ENCODE data around the gene GALNTL6.
"Not testable (repeated sequence)": the region's sequence is repeated elsewhere in the genome, so short reads cannot be mapped to it uniquely, and the experiment has no call there.

GALNTL6 gene

DNA sequence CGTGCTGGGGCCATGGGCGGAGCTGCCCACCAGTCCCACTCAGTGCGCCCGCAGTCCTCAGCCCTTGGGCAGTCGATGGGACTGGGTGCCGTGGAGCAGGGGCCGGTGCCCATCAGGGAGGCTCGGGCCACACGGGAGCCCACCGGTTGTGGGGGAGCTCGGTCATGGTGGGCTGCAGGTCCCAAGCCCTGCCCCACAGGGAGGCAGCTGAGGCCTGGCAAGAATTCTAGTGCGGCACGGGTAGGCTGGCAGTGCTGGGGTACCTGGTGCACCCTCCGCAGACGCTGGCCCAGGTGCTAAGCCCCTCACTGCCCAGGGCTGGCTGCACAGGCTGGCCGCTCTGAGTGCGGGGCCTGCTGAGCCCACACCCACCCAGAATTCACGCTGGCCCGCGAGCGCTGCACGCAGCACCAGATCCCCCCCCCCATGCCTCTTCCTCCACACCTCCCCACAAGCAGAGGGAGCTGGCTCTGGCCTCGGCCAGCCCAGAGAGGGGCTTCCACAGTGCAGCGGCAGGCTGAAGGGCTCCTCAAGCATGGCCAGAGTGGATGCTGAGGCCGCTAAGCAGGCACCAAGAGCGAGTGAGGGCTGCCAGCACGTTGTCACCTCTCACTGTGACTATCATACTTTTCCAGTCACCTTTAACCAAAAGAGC is 564.4 kb downstream of the GALNTL6 start:
- ATAC-seq = peak; percentile 35

DNA sequence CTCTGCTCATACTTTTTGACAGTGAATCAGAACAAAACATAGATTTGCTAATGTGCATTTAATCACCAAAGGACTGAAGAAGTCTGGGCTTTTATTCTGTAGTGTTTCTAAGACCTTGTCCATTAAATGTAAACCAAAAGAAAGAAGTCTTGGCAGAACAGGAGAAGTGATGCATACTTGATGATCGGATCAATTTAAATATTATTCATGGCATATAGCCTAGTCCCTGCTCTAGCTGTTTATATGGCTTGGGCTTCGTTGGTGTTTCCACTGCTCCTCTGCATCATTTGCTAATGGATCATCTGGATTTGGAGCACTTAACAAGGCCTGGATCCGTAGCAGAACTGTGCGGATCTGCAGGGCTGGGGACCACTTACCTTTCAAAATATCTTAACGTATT is 566.6 kb downstream of the GALNTL6 start:
- Mint-ChIP-seq H3K4me3 (no peak overlapping the region), H3K27me3 (no peaks in the 10 kb centered on the region), H3K27ac (no peak overlapping the region), H3K9me3 (peaks cover 0 to 13% of the 10 kb centered on the region in 2 donors), H3K4me1 (no peaks in the 10 kb centered on the region)
- no peak for DNase-seq
- ATAC-seq = no peak

More for the DNA sequence above, 564.4 kb downstream of the GALNTL6 start:
- DNase-seq = no peak
- Mint-ChIP-seq H3K9me3 (peaks cover 0 to 13% of the 10 kb centered on the region in 2 donors), H3K27me3 (no peaks in the 10 kb centered on the region), H3K27ac (no peak overlapping the region), H3K4me3 (no peak overlapping the region), H3K4me1 (no peaks in the 10 kb centered on the region)

DNA sequence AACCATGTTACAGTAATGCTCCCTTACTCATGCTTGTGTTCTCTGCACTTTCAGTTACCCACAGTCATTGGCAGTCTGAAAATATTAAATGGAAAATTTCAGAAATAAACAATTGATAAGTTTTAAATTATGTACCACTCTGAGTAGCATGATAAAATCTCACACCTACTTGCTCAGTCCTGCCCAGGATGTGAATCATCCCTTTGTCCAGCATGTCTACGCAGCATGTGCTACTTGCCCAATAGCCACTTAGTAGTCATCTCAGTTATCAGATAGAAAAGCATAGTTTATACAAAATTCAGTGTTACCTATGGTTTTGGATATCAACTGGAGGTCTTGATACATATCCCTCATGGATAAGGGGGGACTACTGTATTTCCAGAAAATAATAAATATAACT is 577.1 kb downstream of the GALNTL6 start:
- peaks cover 0 to 10% of the 10 kb centered on the region in 2 donors for H3K9me3 Mint-ChIP-seq
- no peak for DNase-seq
- no peaks in the 10 kb centered on the region for H3K4me1 Mint-ChIP-seq
- ATAC-seq = no peak
- no peaks in the 10 kb centered on the region for H3K27me3 Mint-ChIP-seq
- no peak overlapping the region for H3K4me3 Mint-ChIP-seq
- no peak overlapping the region for H3K27ac Mint-ChIP-seq

DNA sequence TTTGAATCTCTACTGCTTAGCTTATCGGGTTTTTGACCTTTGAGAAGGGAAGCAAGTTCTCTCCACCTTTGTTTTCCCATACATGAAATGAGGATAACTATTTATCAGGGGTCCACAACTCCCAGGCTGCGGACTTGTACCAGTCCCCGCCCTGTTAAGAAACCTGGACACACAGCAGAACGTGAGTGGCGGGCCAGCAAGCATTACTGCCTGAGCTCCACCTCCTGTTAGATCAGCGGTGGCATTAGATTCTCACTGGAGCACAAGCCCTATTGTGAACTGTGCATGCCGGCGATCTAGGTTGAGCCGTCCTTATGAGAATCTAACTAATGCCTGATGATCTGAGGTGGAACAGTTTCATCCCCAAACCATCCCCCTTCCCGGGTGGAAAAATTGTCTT is 579.5 kb downstream of the GALNTL6 start:
- H3K4me1 Mint-ChIP-seq = no peaks in the 10 kb centered on the region
- H3K27me3 Mint-ChIP-seq = no peaks in the 10 kb centered on the region
- H3K9me3 Mint-ChIP-seq = peaks cover 0 to 6% of the 10 kb centered on the region in 2 donors
- no peak for ATAC-seq
- no peak overlapping the region for H3K27ac Mint-ChIP-seq
- no peak for DNase-seq
- H3K4me3 Mint-ChIP-seq = no peak overlapping the region

DNA sequence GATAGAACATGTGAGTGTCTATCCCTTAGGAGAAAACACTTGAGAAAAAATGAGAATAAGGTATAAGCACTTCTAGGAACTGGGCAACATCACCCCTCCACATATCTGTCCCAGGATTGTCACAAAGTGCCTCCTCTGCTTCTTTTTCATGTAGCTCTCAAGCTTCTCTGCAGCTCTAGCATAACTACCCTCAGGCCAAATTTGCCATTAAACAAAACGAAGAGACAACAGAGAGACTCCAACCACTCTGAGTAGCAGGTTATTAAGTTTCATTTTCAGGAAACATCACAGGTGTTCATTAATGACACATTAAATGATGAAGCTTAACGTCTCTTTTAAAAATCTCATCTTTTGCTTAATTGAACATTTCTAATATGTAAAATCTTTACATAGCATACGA is 580.0 kb downstream of the GALNTL6 start:
- Mint-ChIP-seq H3K9me3 (peaks cover 0 to 4% of the 10 kb centered on the region in 2 donors), H3K27ac (no peak overlapping the region), H3K4me3 (no peak overlapping the region), H3K4me1 (no peaks in the 10 kb centered on the region), H3K27me3 (no peaks in the 10 kb centered on the region)
- DNase-seq = no peak
- ATAC-seq = no peak

DNA sequence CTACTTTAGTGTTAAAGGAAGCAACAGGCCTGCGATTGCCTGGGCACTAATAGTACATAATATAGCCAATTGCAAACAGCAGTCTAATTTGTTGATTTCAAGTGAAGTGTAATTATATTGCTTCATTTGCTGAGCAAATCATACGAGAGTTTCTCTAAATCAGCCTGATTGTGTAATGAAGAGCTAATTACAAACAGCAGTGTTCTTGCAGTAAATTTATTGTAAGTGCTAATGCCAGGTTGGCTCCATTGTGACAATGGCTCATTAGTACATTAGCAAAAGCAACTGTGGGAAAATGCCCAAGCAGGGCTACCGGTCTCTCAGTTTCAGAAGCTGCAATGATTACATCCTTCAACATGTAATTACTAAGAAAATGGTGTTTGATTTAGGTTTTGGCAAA is 591.5 kb downstream of the GALNTL6 start:
- Mint-ChIP-seq H3K4me3 (no peak overlapping the region), H3K27me3 (no peaks in the 10 kb centered on the region), H3K4me1 (no peaks in the 10 kb centered on the region), H3K27ac (no peak overlapping the region), H3K9me3 (no peaks in the 10 kb centered on the region)
- no peak for DNase-seq
- ATAC-seq = no peak

DNA sequence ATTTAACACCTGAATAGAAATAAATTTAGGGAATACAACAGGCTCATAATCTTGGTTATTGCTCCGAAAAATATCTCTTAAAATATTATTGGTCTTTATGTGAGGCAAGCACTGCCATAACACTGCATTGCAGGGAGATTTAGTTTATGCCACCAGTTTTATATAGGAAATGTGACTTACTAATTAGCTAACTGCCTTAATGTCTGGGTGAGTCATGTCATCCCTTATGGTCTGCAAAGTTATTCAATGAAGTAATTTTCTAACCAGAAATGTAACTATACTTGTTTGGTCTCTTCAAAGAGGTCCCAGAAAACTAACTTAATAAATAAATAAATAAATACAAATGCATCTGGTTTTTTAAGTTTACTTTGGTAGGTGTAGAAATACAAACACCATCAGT is 597.2 kb downstream of the GALNTL6 start:
- ATAC-seq (no peak), DNase-seq (no peak)
- no peak overlapping the region for H3K27ac Mint-ChIP-seq
- no peak overlapping the region for H3K4me3 Mint-ChIP-seq
- no peaks in the 10 kb centered on the region for H3K4me1 Mint-ChIP-seq
- H3K9me3 Mint-ChIP-seq = no peaks in the 10 kb centered on the region
- no peaks in the 10 kb centered on the region for H3K27me3 Mint-ChIP-seq

DNA sequence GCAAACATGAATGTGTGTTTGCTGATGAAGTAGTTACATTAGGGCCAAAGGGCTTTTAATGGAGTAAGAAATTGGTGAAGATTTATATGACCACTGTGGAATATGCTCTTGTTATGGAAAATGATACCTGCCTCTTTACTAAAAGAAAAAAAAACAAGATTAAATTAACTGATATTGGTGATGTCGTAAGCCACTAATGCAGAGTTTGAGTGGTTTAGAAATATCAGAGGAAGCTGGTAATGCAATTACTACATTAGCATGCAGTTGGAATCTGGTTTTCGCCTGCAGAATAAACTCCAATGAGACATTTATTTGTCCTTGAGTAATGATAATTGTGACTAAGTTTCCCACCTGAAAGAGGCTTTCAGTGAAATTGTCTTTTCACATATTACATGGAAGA is 597.9 kb downstream of the GALNTL6 start:
- DNase-seq = no peak
- Mint-ChIP-seq H3K9me3 (no peaks in the 10 kb centered on the region), H3K4me3 (no peak overlapping the region)

DNA sequence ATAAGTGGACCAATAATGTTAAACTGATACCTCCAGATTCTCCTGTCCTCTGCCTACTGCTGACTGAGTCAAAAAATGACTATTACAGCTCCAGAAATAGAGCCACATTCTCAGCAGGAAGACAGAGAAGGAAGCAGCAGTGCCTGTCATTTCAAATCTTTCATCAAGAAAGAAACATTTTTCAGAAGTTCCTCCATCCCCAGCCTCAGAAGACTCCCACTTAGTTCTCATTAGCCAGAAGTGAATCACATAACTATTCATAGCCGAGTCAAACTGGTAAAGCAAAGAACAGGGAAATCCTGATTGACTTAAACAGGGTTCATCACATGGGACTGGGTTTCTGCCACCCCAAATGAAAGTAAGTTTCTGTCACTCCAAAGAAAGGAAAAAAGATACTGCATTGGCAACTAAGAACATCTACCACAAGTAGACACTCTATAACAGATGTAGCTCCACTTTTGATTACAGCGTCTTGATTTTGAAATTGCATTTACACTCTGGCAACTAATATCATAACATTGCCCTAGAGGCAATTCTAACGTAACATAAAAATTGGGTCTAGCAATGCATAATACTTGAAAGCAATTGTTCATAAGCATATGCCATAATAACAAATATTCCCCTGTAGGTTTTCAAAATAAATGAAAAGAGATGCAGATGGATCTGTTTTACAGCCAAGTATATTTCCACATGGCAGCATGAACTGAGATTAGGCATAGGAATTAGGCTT is 599.8 kb downstream of the GALNTL6 start:
- DNase-seq (no peak), ATAC-seq (no peak)
- H3K9me3 Mint-ChIP-seq = no peaks in the 10 kb centered on the region
- no peaks in the 10 kb centered on the region for H3K4me1 Mint-ChIP-seq
- H3K27ac Mint-ChIP-seq = no peak overlapping the region
- H3K4me3 Mint-ChIP-seq = no peak overlapping the region
- H3K27me3 Mint-ChIP-seq = no peaks in the 10 kb centered on the region

More for the DNA sequence above, 597.9 kb downstream of the GALNTL6 start:
- H3K27ac Mint-ChIP-seq = no peak overlapping the region
- H3K27me3 Mint-ChIP-seq = no peaks in the 10 kb centered on the region
- ATAC-seq = no peak
- no peaks in the 10 kb centered on the region for H3K4me1 Mint-ChIP-seq

DNA sequence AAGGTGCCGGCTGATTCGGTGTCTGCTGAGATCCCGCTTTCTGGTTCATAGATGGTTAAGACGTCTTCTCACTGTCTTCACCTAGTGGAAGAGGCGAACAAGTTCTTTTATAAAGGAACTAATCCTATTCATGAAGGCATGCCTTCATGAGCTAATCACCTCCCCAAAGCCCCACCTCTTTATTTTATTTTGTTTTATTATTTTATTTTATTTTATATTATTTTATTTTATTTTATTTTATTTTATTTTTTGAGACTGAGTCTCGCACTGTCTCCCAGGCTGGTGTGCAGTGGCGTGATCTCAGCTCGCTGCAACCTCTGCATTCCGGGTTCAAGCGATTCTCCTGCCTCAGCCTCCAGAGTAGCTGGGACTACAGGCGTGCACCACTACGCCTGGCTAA is 615.8 kb downstream of the GALNTL6 start:
- not testable (repeated sequence) for H3K27me3 Mint-ChIP-seq, DNase-seq, H3K4me1 Mint-ChIP-seq, H3K4me3 Mint-ChIP-seq, ATAC-seq, H3K27ac Mint-ChIP-seq, H3K9me3 Mint-ChIP-seq

DNA sequence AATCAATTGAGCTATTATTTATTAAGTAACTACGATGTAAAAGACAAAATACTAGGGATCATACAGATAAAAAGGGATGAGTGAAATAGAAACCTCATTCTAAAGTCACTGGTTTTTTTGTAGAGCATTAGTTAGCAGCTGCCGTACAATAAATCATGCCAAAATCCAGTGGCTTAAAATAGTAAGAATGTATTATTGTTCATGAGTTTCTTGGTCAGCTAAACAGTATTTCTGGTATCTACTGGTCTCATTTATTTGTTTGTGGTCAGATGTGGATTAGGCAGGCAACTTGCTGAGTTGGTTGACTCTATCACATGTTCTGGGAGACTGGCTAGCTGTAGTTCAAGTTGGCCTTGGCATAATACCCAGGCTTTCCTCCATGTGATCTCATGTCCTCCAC is 667.3 kb downstream of the GALNTL6 start:
- H3K27ac Mint-ChIP-seq = no peak overlapping the region
- H3K9me3 Mint-ChIP-seq = peaks cover 5 to 12% of the 10 kb centered on the region in 2 donors
- DNase-seq = no peak
- no peak overlapping the region for H3K4me3 Mint-ChIP-seq
- ATAC-seq = no peak
- no peaks in the 10 kb centered on the region for H3K27me3 Mint-ChIP-seq
- H3K4me1 Mint-ChIP-seq = no peaks in the 10 kb centered on the region

DNA sequence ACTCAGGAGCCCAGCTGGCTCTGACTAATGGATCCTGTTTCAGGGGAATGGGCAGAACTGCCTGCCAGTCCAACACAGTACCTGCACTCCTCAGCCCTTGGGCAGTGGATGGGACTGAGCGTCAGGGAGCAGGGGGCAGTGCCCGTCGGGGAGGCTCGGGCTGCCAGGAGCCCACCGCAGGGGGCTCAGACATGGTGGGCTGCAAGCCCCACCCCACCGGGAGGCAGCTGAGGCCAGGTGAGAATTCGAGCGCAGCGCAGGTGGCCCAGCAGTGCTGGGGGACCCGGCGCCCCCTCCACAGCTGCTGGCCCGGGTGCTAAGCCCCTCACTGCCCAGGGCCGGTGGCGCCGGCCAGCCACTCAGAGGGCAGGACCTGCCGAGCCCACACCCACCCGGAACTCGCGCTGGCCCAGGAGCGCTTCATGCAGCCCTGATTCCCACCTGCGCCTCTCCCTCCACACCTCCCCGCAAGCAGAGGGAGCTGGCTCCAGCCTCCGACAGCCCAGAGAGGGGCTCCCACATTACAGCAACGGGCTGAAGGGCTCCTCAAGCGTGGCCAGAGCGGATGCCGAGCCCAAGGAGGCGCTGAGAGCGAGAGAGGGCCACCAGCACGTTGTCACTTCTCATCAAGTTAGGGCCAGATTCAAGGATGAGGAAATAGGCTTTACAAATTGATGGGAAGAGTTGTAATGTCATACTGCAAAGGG is 668.8 kb downstream of the GALNTL6 start:
- DNase-seq = no peak
- Mint-ChIP-seq H3K27me3 (no peaks in the 10 kb centered on the region), H3K4me3 (no peak overlapping the region), H3K27ac (no peak overlapping the region), H3K4me1 (no peaks in the 10 kb centered on the region), H3K9me3 (peaks cover 5 to 12% of the 10 kb centered on the region in 2 donors)
- ATAC-seq = peak; percentile 18

DNA sequence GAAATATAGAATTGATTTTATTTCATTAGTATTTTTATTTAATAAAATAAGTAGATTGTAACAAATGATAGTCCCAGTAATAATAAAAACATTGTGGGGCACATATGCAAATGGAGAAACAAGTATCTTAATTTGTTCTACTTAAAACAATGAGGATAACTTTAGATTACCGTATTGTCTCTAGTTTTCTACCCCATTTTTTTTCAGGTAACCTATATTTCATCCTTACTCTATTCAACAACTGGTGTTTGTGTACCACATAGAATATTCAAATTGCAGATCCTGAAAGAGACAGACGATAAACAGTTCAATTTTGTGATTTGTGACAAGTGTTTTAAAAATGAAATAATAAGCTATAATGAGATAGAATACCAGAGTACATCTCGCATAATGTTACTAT is 671.8 kb downstream of the GALNTL6 start:
- H3K27me3 Mint-ChIP-seq = no peaks in the 10 kb centered on the region
- H3K9me3 Mint-ChIP-seq = peaks cover 0 to 5% of the 10 kb centered on the region in 2 donors
- no peak overlapping the region for H3K4me3 Mint-ChIP-seq
- peak overlapping the region in 1 of 2 donors; percentile 57 for H3K27ac Mint-ChIP-seq
- ATAC-seq (no peak), DNase-seq (no peak)
- H3K4me1 Mint-ChIP-seq = no peaks in the 10 kb centered on the region

DNA sequence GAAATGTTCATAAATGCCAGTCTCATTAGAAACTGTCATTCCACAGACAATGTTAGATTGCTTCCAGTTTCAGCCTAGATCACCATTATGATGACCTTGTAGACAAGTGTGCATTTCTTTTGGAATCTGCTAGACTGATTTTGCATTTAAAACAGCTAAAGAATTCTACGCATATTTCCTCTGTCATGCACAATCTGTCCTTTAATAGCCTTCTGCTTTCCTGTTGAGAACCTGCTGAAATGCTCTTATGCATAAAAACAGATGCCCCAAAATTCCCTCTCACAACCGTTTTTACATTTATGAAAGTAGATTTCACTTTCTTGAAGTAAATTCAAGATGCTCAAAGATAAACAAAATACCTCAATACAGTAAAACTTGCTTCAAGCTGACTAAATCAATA is 673.3 kb downstream of the GALNTL6 start:
- DNase-seq (no peak), ATAC-seq (no peak)
- Mint-ChIP-seq H3K27me3 (no peaks in the 10 kb centered on the region), H3K9me3 (peaks cover 0 to 5% of the 10 kb centered on the region in 2 donors), H3K4me1 (no peaks in the 10 kb centered on the region), H3K4me3 (no peak overlapping the region), H3K27ac (no peak overlapping the region)

DNA sequence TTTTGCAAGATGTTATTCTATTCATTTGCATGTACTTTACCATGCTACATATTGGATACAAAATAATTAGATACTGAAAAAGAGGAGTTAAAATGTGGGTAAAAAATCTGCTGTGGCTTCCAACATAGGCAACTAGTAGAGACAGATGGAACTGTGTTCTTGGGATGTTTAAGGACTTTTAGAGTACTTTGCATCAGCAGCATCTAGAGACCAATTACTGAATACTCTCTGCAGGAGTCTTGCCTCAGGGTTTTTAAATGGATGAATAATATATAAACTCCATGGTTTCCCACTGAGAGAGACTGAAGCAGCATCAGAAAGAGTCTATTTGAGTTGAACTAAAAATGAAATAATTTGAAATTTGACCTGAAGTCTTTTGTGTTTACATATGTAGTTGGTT is 676.7 kb downstream of the GALNTL6 start:
- ATAC-seq = no peak
- no peak overlapping the region for H3K4me3 Mint-ChIP-seq
- no peaks in the 10 kb centered on the region for H3K27me3 Mint-ChIP-seq
- no peaks in the 10 kb centered on the region for H3K9me3 Mint-ChIP-seq
- H3K4me1 Mint-ChIP-seq = no peaks in the 10 kb centered on the region
- H3K27ac Mint-ChIP-seq = no peak overlapping the region
- DNase-seq = no peak

DNA sequence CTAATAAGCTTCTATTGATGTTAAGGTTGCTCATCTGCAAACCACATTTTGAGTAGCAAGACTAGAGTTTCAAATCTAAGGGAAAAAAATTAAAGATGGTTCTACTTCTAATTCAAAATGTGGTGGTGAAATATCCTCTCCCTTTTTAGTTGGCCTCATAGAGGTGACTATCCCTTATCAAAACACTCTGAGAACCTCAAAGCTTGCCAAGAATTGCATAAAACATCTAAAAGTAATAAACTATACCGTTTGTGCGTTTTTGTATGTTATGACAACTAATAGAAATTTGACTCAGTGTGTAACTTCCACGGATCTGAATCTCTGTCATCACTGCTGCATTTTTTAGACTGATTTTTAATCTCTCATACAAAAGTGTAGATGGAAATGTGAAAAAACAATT is 682.6 kb downstream of the GALNTL6 start:
- DNase-seq (no peak), ATAC-seq (no peak)
- no peak overlapping the region for H3K4me3 Mint-ChIP-seq
- no peak overlapping the region for H3K27ac Mint-ChIP-seq
- no peaks in the 10 kb centered on the region for H3K9me3 Mint-ChIP-seq
- no peaks in the 10 kb centered on the region for H3K27me3 Mint-ChIP-seq
- no peaks in the 10 kb centered on the region for H3K4me1 Mint-ChIP-seq
